Measurements from ENCODE around the gene DAPL1. TPM values are rescaled to one million over a fixed set of nuclear protein-coding genes. Genes with fewer than 3 reads are reported as not detected.

The DAPL1 gene
- total RNA-seq, 1 donor from 2014 or later, result 101 TPM

- TF ChIP-seq POLR2AphosphoS5 (IDR thresholded peaks at IDR 0.05; ENCODE audit: insufficient read depth in 1 of 2, low read depth in 1 of 2) (no peak), CTCF (IDR thresholded peaks at IDR 0.05) (no peak), POLR2A (IDR thresholded peaks at IDR 0.05) (no peak)
- H3K36me3 ChIP-seq, result no peaks in the 10 kb centered on the region
- intact Hi-C loops (cut with DNase I), result no loop called here
- no peak overlapping the region for H3K27ac ChIP-seq
- no peak for DNase-seq (ENCODE audit: extremely low spot score in 2 of 2)
- no peak overlapping the region for H3K4me3 ChIP-seq
- H3K9me3 ChIP-seq, result no peaks in the 10 kb centered on the region
- no peaks in the 10 kb centered on the region for H3K4me1 ChIP-seq
- H3K27me3 ChIP-seq, result no peaks in the 10 kb centered on the region
Observed at GRCh38 chr2:158796652-158797051, 1.5 kb downstream of the DAPL1 start.

- H3K4me3 ChIP-seq, result no peak overlapping the region
- H3K36me3 ChIP-seq, result no peaks in the 10 kb centered on the region
- H3K9me3 ChIP-seq, result no peaks in the 10 kb centered on the region
- H3K27ac ChIP-seq, result no peak overlapping the region
- intact Hi-C loops (cut with DNase I), result no loop called here
- H3K27me3 ChIP-seq, result no peaks in the 10 kb centered on the region
- TF ChIP-seq POLR2AphosphoS5 (IDR thresholded peaks at IDR 0.05; ENCODE audit: insufficient read depth in 1 of 2, low read depth in 1 of 2), result no peak
- TF ChIP-seq POLR2A (IDR thresholded peaks at IDR 0.05), result no peak
- no peak for TF ChIP-seq CTCF (IDR thresholded peaks at IDR 0.05)
- peaks cover 11% of the 10 kb centered on the region for H3K4me1 ChIP-seq
- DNase-seq (ENCODE audit: extremely low spot score in 2 of 2), result no peak
Observed at GRCh38 chr2:158797963-158798700, 3.0 kb downstream of the DAPL1 start.

- no peaks in the 10 kb centered on the region for H3K9me3 ChIP-seq
- H3K27ac ChIP-seq, result no peak overlapping the region
- H3K4me1 ChIP-seq, result peaks cover 11% of the 10 kb centered on the region
- DNase-seq (ENCODE audit: extremely low spot score in 2 of 2), result no peak
- intact Hi-C loops (cut with DNase I), result no loop called here
- H3K4me3 ChIP-seq, result no peak overlapping the region
- TF ChIP-seq POLR2A (IDR thresholded peaks at IDR 0.05) (no peak), POLR2AphosphoS5 (IDR thresholded peaks at IDR 0.05; ENCODE audit: insufficient read depth in 1 of 2, low read depth in 1 of 2) (no peak), CTCF (IDR thresholded peaks at IDR 0.05) (no peak)
- no peaks in the 10 kb centered on the region for H3K27me3 ChIP-seq
- H3K36me3 ChIP-seq, result no peaks in the 10 kb centered on the region
Observed at GRCh38 chr2:158799181-158799580, 4.1 kb downstream of the DAPL1 start.

GRCh38 chr2:158803506-158803905 lies 8.4 kb downstream of the DAPL1 start:
- Histone ChIP-seq H3K27ac (no peak overlapping the region), H3K27me3 (no peaks in the 10 kb centered on the region), H3K36me3 (no peaks in the 10 kb centered on the region), H3K4me3 (no peak overlapping the region), H3K4me1 (peaks cover 11% of the 10 kb centered on the region), H3K9me3 (no peaks in the 10 kb centered on the region)
- TF ChIP-seq POLR2A (IDR thresholded peaks at IDR 0.05) (no peak), POLR2AphosphoS5 (IDR thresholded peaks at IDR 0.05; ENCODE audit: insufficient read depth in 1 of 2, low read depth in 1 of 2) (no peak), CTCF (IDR thresholded peaks at IDR 0.05) (no peak)
- DNase-seq (ENCODE audit: extremely low spot score in 2 of 2), result no peak
- intact Hi-C loops (cut with DNase I), result no loop called here

- Histone ChIP-seq H3K27ac (no peak overlapping the region), H3K9me3 (no peaks in the 10 kb centered on the region), H3K4me3 (no peak overlapping the region), H3K36me3 (no peaks in the 10 kb centered on the region), H3K27me3 (no peaks in the 10 kb centered on the region), H3K4me1 (peaks cover 11% of the 10 kb centered on the region)
- no peak for TF ChIP-seq CTCF (IDR thresholded peaks at IDR 0.05)
- TF ChIP-seq POLR2AphosphoS5 (IDR thresholded peaks at IDR 0.05; ENCODE audit: insufficient read depth in 1 of 2, low read depth in 1 of 2), result no peak
- TF ChIP-seq POLR2A (IDR thresholded peaks at IDR 0.05), result no peak
- DNase-seq (ENCODE audit: extremely low spot score in 2 of 2), result no peak
- intact Hi-C loops (cut with DNase I), result no loop called here
Observed at GRCh38 chr2:158805255-158805654, 10.1 kb downstream of the DAPL1 start.
